GM18873 (cell line): ENCODE measurements around the gene E2F7.

ENCODE experiments used
- ATAC-seq: cut with Tn5 transposase; IDR thresholded peaks from one replicate; pipeline ENCODE4 v1.9.1; 2021; ENCODE audit warnings: mild to moderate bottlenecking, moderate library complexity, moderate number of reproducible peaks; ENCODE audit not compliant: unreplicated experiment, low FRiP score

E2F7 gene

DNA sequence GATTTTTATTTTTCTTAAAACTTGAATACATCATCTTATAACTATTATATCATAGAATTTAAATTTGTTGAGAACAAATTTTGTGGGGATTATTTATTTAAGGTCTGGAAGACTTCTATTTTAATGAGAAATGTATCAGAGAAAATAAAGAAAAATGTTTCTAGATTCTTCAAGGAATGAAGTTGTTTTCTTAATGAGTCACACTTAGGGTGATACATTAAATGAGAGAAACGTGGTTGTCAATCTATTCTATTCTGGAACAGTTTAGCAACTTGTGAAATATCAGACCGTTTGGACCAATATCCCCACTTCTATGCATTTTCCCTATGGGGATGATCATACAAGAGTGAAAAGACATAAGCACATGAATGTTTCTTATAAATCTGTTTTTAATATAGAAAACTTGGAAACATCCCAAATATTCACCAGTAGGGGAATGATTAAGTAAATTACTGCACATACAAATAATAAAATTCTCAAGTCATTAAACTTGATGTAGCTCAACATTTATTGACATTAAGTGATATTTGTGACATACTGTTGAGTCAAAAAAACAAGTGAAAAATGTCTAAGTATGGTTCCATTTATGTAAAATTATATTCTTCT is 88.5 kb downstream of the E2F7 start:
- ATAC-seq, result no peak
